Stimulated activated CD8-positive, alpha-beta memory T cell treated with anti-CD3 and anti-CD28 coated beads, Interleukin-15, amount 100 ng/mL, for 24 hours (primary cell): ENCODE data around the gene MSN.
A peak's percentile ranks its signal among the peaks of the same experiment; 100 is the strongest.
"Not testable (repeated sequence)": the region's sequence is repeated elsewhere in the genome, so short reads cannot be mapped to it uniquely, and the experiment has no call there.

ENCODE experiments used
- DNase-seq: peaks from one replicate; pipeline ENCODE4 v3.0.0-alpha.2; 2020; ENCODE audit warnings: low read depth

The MSN gene

GRCh38 chrX:65667503-65668376, at the start of gene MSN:
MSN (plus strand) TSS chrX:65667654; CDS start chrX:65667842, 188 bp downstream.
- peak; percentile 43 for DNase-seq

GRCh38 chrX:65620096-65620705, 47.3 kb upstream of the MSN start:
- not testable (repeated sequence) for DNase-seq

DNA sequence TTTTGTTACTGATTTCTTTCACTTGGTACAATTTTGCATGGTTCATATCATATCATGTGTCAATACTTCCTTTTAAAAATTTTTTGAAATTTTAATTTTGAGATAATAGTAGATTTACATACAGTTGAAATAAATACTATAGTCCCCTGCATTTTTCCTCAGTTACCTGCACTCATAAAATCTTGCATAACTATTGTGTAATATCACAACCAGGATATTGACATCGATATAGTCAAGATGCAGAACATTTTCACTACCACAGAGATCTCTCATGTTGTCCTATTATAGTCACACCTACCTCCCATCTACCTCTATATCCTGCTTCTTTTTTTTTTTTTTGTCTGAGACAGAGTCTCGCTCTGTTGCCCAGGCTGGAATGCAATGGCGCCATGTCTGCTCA, 36.7 kb upstream of the MSN start:
- no peak for DNase-seq

- DNase-seq, result no peak
These were observed 33.6 kb upstream of the MSN start for GRCh38 chrX:65633826-65634225.

DNA sequence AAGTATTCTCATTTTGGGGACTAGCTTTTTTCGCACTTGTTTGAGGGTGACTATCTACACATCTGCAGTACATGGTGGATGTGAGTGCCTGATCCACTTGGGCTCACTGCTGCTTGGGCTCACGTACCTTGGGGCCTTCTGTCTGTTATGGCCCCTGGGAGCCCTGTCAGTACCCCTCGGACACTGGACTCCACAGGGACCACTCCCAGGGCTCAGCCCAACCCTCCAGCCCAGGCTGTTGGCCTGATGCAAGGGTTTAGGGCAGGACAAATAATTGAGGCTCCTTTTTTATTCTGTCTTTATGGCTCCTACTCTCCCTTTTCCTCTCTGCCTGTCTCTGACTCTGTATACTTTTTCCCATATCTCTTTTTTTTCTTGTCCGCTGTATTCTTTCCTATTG, 32.7 kb upstream of the MSN start:
- no peak for DNase-seq

- no peak for DNase-seq
These were observed 32.1 kb upstream of the MSN start for GRCh38 chrX:65635378-65635777.

DNA sequence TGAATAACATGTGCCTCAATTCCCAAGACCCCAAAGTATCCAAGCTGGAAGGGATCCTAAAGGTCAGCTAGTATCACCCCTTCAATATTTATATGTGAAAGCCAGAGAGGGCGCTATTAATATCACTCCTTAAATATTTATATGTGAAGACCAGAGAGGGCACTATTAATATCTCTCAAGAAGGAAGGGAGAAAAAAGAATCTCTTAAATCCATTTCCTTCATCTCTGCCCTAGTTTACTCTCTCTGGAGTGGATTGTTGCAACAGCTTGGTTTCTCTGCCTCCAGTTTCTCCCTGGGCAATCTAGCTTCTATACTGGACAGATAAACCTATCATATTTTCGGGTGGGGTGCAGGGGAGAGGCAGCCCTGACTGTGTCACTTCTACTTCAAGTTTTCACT, 31.6 kb upstream of the MSN start:
- no peak for DNase-seq

- not testable (repeated sequence) for DNase-seq
These were observed 31.2 kb upstream of the MSN start for GRCh38 chrX:65636261-65636660.

GRCh38 chrX:65637335-65637734, 30.1 kb upstream of the MSN start:
- no peak for DNase-seq

- DNase-seq, result no peak
These were observed 24.5 kb upstream of the MSN start for GRCh38 chrX:65642914-65643491.

- DNase-seq, result no peak
These were observed 23.9 kb upstream of the MSN start for GRCh38 chrX:65643531-65644052.

GRCh38 chrX:65644621-65645289, 22.7 kb upstream of the MSN start:
- DNase-seq, result no peak

GRCh38 chrX:65647801-65648200, 19.7 kb upstream of the MSN start:
- DNase-seq, result no peak

- DNase-seq, result no peak
These were observed 15.4 kb upstream of the MSN start for GRCh38 chrX:65652098-65652497.

DNA sequence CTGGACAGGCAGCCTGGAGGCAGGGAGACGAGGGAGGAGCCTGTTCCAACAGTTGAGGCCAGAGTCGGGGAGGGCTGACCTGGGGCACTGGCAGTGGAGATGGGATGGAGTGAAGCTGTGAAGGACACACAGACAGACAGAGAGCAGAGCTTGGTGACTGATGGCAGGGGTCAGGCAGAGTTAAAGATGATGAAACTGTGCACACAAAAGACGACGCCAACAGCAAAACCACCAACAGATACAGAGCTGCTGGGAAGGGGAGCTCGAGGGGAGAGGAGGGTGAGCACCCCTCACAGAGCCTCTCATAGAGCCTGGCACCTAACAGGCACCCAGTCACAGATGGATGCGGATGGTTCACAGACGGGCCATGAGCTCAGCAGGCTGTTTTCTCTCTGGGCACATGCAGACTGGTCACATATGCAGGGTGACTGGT, 10.4 kb upstream of the MSN start:
- DNase-seq, result not testable (repeated sequence)

GRCh38 chrX:65657659-65658058, 9.8 kb upstream of the MSN start:
- no peak for DNase-seq

DNA sequence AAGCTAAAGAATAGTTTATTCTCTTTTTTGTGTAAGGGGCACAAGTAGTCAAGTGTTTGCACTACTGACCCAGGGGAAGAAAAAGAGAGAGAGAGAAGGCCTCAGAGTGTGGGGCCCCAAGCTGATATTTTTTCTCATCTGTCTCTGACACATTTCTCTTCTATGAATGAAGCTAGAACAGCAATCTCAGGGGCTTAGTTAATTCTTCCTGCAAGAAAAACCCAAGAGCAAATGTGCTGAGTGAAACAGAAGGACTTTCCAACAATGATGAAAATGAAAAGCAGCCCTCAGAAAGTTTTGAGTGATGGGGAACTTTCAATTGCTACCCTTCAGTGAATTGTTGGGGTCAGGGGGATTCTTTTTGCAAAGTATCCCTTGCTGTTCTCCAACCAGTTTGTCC, 9.2 kb upstream of the MSN start:
- no peak for DNase-seq

DNA sequence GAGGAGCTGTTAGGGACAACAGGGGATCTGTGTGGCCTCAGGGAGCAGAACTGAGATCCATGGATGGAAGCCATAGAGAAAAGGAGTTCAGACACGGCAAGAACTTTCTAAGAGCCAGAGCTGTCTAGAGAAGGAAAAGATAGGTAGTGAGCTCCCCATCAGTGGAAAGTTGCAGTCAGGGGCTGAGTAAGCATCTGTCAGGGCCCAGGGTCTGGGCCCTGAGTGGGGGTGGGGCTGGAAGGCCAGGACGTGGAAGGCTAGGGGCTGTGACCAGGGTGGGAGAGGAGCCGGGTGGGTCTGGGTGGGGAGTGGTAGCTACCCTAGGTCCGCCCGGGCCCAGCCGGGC, 324 bp upstream of the MSN start:
- DNase-seq, result no peak

GRCh38 chrX:65668377-65669310, 1.2 kb downstream of the MSN start:
- DNase-seq, result no peak

- no peak for DNase-seq
These were observed 3.8 kb downstream of the MSN start for GRCh38 chrX:65671286-65671685.

DNA sequence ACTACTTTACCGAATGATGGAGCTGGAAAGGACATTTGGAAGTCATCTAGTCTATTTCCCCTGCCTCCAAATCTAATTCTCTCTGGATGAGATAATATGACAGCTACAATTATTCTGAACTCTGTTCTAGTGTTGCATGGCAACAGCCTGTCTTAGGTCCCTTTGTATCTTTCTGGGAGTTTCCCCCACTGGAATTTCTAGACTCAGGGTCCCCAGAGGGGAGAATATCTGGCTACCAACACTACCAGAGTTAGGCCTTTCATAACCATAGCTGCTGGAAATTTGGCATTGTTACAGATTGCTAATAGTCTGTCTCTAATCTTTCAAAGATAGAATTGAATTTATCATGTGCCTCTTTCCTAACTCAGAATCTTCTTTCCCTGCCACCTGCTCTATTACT, 4.5 kb downstream of the MSN start:
- DNase-seq, result no peak

GRCh38 chrX:65673857-65674203, 6.4 kb downstream of the MSN start:
- DNase-seq, result no peak
